ENCODE data around the gene CDHR5. TPM values are rescaled to one million over a fixed set of nuclear protein-coding genes. Genes with fewer than 3 reads are reported as not detected.

CDHR5 gene
- total and polyA plus RNA-seq, 9 of the 15 experiments (the other 6 are each of a cell fraction or from before 2014, with no cell fraction given), result 0.16 TPM; not detected in 8

GRCh38 chr11:581342-581741, 43.4 kb downstream of the CDHR5 start:
- FAIRE-seq (no peak), ATAC-seq (no peak), DNase-seq (ENCODE audit: extremely low read depth in 1 of 4, low spot score in 3 of 4) (no peak)
- Histone ChIP-seq H3K27ac (ENCODE audit: extremely low read depth, low read depth, low read length) (no peak overlapping the region), H4K20me1 (replicated peaks; ENCODE audit: control insufficient read depth, insufficient read depth, low read length) (peaks cover 48% of the 10 kb centered on the region), H3K9ac (ENCODE audit: insufficient read depth in 1 of 2, low read depth in 2 of 2, low read length in 2 of 2) (peak overlapping the region in 1 of 2 experiments; percentile 67; a peak in 1 of 4 replicates), H3K27me3 (ENCODE audit: control insufficient read depth in 2 of 2, insufficient read depth in 2 of 2, low read length in 2 of 2) (no peaks in the 10 kb centered on the region), H3K9me1 (ENCODE audit: control insufficient read depth, insufficient read depth, low read length) (peaks cover 20% of the 10 kb centered on the region), H3K4me1 (replicated peaks in 1 of 2; ENCODE audit: control insufficient read depth in 2 of 2, insufficient read depth in 2 of 2, low read length in 2 of 2) (peaks cover 32 to 49% of the 10 kb centered on the region in 2 experiments), H3K4me2 (ENCODE audit: insufficient read depth, low read length) (no peak overlapping the region), H2AFZ (ENCODE audit: low read depth, low read length) (no peak overlapping the region), H3K4me3 (no peak overlapping the region), H3K36me3 (ENCODE audit: control insufficient read depth, insufficient read depth, low read length) (peaks cover 76% of the 10 kb centered on the region; the same call in 2 of the 3 replicates), H3K9me3 (replicated peaks; ENCODE audit: control insufficient read depth, insufficient read depth, low read depth, low read length) (no peaks in the 10 kb centered on the region), H3K79me2 (ENCODE audit: control insufficient read depth, insufficient read depth, low read length) (peaks cover 82% of the 10 kb centered on the region)
- 88% methylated on average over 6 of the region's 14 CpGs for WGBS (ENCODE audit: insufficient coverage, low coverage, missing lambda C conversion rate)
- in situ Hi-C loops (cut with MboI), result no loop called here
- intact Hi-C loops (cut with micrococcal nuclease), result no loop called here
- no TSS peak for BruUV-seq (replicated peaks)
- POLR2A ChIA-PET, result interaction anchor here (1.0 kb wide), 1 partner anchor 27 kb away, joined by 3 read pairs; no protein-coding TSS in a partner anchor
- CTCF ChIA-PET (ENCODE audit: low intra/inter-chr PET ratio), result no interaction called here
- TF ChIP-seq HDGF (IDR thresholded peaks at IDR 0.05) (no peak), ZNF23 (CRISPR knock-in tag; IDR thresholded peaks at IDR 0.05) (no peak), RBFOX2 (IDR thresholded peaks at IDR 0.05; ENCODE audit: low read depth, low read length) (peak; percentile 16; the same call in 1 of the 2 replicates), NR2C1 (IDR thresholded peaks at IDR 0.05) (no peak), NR2C1 (tag; IDR thresholded peaks at IDR 0.05) (no peak), SAFB (IDR thresholded peaks at IDR 0.05; ENCODE audit: borderline replicate concordance, low read depth, low read length) (no peak)
